RWPE1 (cell line): ENCODE data around the gene ROM1.
"Not testable (repeated sequence)": the region's sequence is repeated elsewhere in the genome, so short reads cannot be mapped to it uniquely, and the experiment has no call there.

Source experiments
- CTCF ChIA-PET: fragments of 350-600 bp; sonication (Branson Sonifier 250); formaldehyde crosslinking; extraction: SDS; loops from one replicate; lab custom pipeline; 2021; lab: Yijun Ruan, JAX
- POLR2A ChIA-PET: fragments of 400-600 bp; formaldehyde crosslinking; extraction: SDS; loops from one replicate; lab custom pipeline; 2020; ENCODE audit warnings: antibody characterized with exemption; ENCODE audit not compliant: low non-redundant PET; lab: Yijun Ruan, JAX
- DNase-seq: peaks from one replicate; pipeline ENCODE4 v3.0.0; 2012; ENCODE audit warnings: low spot score
- H3K27ac ChIP-seq: fragments of 450-650 bp; 2 replicates; pipeline ENCODE4 v1.5.1; 2017
- TF ChIP-seq, protein P1 (sequence below): fragments of 450-650 bp; conservative IDR thresholded peaks from 2 replicates; pipeline ENCODE4 v1.5.1; 2017; ENCODE audit warnings: low read depth, mild to moderate bottlenecking

ROM1 gene

DNA sequence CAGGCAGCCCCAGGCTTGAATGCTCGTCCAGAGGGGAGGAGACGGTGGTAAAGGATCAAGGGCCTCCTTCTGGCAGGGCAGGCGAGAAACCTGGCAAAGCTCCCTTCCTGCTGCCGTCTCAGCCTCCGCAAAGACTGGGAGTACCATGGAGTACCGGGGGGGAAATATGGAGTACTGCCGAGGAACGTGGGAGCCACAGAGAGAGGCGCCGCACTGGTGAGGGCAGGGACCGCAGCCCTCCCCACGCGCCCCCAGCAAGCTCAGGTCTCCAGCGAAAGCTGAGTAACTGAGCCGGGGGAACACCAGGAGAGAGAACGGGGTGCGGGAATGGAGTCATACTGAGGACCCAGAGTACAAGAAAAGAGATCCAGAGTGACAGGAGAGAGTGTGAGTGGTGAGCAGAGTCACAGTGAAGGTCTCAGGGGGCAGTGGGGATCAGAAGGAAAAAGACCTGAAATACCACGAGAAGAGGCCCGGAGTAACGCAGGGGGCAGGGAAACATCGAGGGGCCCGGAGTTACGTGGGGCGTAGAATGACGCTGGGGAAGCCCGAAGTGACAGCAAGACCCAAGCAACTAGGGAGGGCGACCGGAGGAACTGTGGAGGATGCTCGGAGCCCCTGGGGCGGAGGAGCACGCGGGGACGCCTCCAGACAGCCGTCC, 1.2 kb upstream of the ROM1 start:
- TF ChIP-seq, protein P1, sequence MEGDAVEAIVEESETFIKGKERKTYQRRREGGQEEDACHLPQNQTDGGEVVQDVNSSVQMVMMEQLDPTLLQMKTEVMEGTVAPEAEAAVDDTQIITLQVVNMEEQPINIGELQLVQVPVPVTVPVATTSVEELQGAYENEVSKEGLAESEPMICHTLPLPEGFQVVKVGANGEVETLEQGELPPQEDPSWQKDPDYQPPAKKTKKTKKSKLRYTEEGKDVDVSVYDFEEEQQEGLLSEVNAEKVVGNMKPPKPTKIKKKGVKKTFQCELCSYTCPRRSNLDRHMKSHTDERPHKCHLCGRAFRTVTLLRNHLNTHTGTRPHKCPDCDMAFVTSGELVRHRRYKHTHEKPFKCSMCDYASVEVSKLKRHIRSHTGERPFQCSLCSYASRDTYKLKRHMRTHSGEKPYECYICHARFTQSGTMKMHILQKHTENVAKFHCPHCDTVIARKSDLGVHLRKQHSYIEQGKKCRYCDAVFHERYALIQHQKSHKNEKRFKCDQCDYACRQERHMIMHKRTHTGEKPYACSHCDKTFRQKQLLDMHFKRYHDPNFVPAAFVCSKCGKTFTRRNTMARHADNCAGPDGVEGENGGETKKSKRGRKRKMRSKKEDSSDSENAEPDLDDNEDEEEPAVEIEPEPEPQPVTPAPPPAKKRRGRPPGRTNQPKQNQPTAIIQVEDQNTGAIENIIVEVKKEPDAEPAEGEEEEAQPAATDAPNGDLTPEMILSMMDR: no peak
- H3K27ac ChIP-seq: peak overlapping the region; percentile 98
- DNase-seq: no peak
- ChIA-PET CTCF (interaction anchor here (0.5 to 1.3 kb wide), 13 partner anchors 9 to 1834 kb away, joined by 3 to 7 read pairs (median 3); partner anchors contain the start of gene B3GAT3), POLR2A (interaction anchor here (1.0 to 1.1 kb wide), 2 partner anchors 21 to 54 kb away, joined by 3 to 4 read pairs; partner anchors contain the start of genes CSKMT and TUT1)

DNA sequence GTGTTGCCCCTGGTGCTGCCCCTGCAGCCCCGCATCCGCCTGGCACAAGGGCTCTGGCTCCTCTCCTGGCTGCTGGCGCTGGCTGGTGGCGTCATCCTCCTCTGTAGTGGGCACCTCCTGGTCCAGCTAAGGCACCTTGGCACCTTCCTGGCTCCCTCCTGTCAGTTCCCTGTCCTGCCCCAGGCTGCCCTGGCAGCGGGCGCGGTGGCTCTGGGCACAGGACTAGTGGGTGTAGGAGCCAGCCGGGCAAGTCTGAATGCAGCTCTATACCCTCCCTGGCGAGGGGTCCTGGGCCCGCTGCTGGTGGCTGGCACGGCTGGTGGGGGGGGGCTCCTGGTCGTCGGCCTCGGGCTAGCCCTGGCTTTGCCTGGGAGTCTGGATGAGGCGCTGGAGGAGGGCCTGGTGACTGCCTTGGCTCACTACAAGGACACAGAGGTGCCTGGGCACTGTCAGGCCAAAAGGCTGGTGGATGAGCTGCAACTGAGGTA, 278 bp downstream of the ROM1 start:
- TF ChIP-seq, protein P1: no peak
- H3K27ac ChIP-seq: peak overlapping the region; percentile 98
- CTCF ChIA-PET: interaction anchor here (0.6 kb wide), 1 partner anchor 55 kb away, joined by 3 read pairs; no protein-coding TSS in a partner anchor
- DNase-seq: no peak
- POLR2A ChIA-PET: interaction anchor here (0.6 to 0.9 kb wide), 2 partner anchors 9 to 40 kb away, joined by 3 to 4 read pairs; partner anchors contain the start of genes B3GAT3 and INTS5

DNA sequence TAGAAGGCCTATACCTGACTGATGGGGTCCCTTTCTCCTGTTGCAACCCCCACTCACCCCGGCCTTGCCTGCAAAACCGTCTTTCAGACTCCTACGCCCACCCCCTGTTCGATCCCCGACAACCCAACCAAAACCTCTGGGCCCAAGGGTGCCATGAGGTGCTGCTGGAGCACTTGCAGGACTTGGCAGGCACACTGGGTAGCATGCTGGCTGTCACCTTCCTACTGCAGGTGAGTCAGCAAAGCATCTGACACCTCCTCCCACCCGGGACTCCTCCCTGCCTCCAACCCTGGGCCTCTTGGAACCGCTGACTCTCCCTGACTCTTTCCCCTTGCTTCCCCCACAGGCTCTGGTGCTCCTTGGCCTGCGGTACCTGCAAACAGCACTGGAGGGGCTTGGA, 1.2 kb downstream of the ROM1 start:
- TF ChIP-seq, protein P1: no peak
- no peak for DNase-seq
- ChIA-PET CTCF (no interaction called here), POLR2A (interaction anchor here (0.8 kb wide), 1 partner anchor 23 kb away, joined by 3 read pairs; no protein-coding TSS in a partner anchor)
- peak overlapping the region; percentile 98 for H3K27ac ChIP-seq

DNA sequence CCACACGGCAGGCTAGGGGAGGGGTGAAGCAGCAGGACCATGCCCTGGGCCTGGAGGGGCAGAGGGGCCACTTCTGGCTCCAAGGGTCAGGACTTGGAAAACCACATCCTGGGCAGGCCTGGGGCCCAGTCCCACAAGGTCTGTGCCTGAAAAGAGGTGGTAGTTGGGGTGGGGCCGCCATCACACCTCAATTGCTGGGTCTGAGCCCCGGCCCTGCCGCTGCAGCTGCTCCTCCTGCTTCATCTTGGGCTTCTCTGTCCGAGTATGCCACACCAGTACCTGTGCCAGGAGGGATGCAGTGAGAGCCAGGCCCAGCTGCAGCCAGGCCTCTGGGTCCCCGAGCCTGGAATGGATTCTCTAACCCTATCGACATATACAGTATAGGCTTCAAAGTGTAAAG, 2.5 kb downstream of the ROM1 start:
- POLR2A ChIA-PET: no interaction called here
- TF ChIP-seq, protein P1: no peak
- peak overlapping the region; percentile 98 for H3K27ac ChIP-seq
- CTCF ChIA-PET: interaction anchor here (0.6 to 0.7 kb wide), 2 partner anchors 144 to 1286 kb away, joined by 3 to 4 read pairs; no protein-coding TSS in a partner anchor
- no peak for DNase-seq

DNA sequence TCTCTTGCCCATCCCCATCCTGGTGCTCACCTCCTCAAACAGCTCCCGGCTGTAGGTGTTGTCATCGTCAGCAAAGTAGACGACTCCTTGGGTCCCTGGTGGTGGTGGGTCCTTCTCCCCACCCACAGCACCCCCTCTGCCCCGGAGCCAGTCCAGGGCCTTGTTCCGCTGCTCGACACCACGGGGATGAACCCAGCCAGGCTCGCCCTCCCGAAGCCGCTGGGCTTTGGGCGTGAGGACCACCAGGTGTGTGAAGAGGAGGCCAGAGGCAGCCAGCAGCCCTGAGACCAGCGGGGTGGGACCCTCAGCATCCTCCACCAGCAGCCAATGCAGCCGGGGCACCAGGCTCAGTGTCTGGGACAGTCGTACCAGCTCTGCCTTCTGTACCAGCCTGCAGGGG, 3.9 kb downstream of the ROM1 start:
- DNase-seq, CTCF ChIA-PET, POLR2A ChIA-PET: not testable (repeated sequence)
- peak overlapping the region; percentile 98 for H3K27ac ChIP-seq

DNA sequence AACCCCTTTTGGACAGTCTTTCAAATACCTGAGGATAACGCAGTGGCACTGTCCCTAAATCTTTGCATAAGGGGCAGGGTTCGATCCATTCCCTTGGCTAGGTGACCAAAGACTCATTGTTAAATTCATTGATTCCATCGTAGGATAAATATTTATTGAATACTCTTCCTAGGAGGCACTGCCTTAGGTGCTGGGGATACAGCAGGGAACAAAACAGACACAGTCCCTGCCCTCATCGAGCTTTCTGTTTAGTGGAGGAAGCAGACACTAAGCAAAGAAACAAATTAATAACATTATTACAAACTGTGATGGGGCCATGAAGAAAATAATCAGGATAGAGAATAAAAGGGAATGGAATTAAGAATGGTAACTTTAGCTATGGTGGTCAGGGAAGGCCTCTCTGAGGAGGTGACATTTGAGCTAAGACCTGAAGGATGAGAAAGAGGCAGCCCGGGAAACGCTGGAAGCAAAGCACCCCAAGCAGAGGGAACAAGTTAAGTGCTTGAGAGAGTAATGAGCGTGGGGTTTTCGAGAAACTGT, 8.0 kb downstream of the ROM1 start:
- H3K27ac ChIP-seq: peak overlapping the region; percentile 98
- DNase-seq: no peak
- ChIA-PET CTCF (interaction anchor here (0.6 kb wide), 1 partner anchor 24 kb away, joined by 4 read pairs; no protein-coding TSS in a partner anchor), POLR2A (interaction anchor here (0.6 to 3.1 kb wide), 4 partner anchors 20 to 44 kb away, joined by 4 to 13 read pairs (median 12); partner anchors contain the start of genes C11orf98, CSKMT, MTA2 and TUT1)
- TF ChIP-seq, protein P1: no peak
